IMR-90 (cell line): ENCODE data around the gene PES1.

ENCODE experiments used
- BHLHE40 ChIP-seq: fragments of 150-350 bp; IDR thresholded peaks from 2 replicates; pipeline ENCODE4 v1.6.1; 2016; ENCODE audit warnings: mild to moderate bottlenecking, low read depth, low read length
- CEBPB ChIP-seq: IDR thresholded peaks from 2 replicates; pipeline ENCODE4 v1.6.1; 2012; ENCODE audit warnings: low read depth, low read length, improper control_type of control experiment
- CHD1 ChIP-seq: IDR thresholded peaks from 2 replicates; pipeline ENCODE4 v1.6.1; 2012; ENCODE audit warnings: low read depth, low read length, improper control_type of control experiment
- CTCF ChIP-seq: conservative IDR thresholded peaks from 2 replicates; pipeline ENCODE4 v1.5.1; 2012; ENCODE audit warnings: mild to moderate bottlenecking, low read depth, low read length, improper control_type of control experiment
- ELK1 ChIP-seq: fragments of 150-350 bp; IDR thresholded peaks from 2 replicates; pipeline ENCODE4 v1.6.1; 2016; ENCODE audit warnings: low read depth, mild to moderate bottlenecking, low read length, moderate library complexity, borderline replicate concordance
- FOS ChIP-seq: fragments of 150-350 bp; IDR thresholded peaks from 2 replicates; pipeline ENCODE4 v1.6.1; 2016; ENCODE audit warnings: low read depth, low read length
- MAFK ChIP-seq: IDR thresholded peaks from 2 replicates; pipeline ENCODE4 v1.6.1; 2012; ENCODE audit warnings: low read depth, low read length, improper control_type of control experiment
- MAZ ChIP-seq: IDR thresholded peaks from 2 replicates; pipeline ENCODE4 v1.6.1; 2012; ENCODE audit warnings: low read depth, mild to moderate bottlenecking, low read length, improper control_type of control experiment, moderate library complexity, borderline replicate concordance
- MXI1 ChIP-seq: IDR thresholded peaks from 2 replicates; pipeline ENCODE4 v1.6.1; 2012; ENCODE audit warnings: low read depth, mild to moderate bottlenecking, low read length, moderate library complexity, borderline replicate concordance
- POLR2A ChIP-seq: IDR thresholded peaks from 2 replicates; pipeline ENCODE4 v1.6.1; 2012; ENCODE audit warnings: mild to moderate bottlenecking, low read depth, low read length
- RAD21 ChIP-seq: IDR thresholded peaks from 2 replicates; pipeline ENCODE4 v1.6.1; 2012; ENCODE audit warnings: low read length, improper control_type of control experiment
- RFX5 ChIP-seq: IDR thresholded peaks from 2 replicates; pipeline ENCODE4 v1.8.0; 2012; ENCODE audit warnings: low read depth, mild to moderate bottlenecking, low read length, moderate library complexity
- SMC3 ChIP-seq: fragments of 150-350 bp; IDR thresholded peaks from 2 replicates; pipeline ENCODE4 v1.6.1; 2016; ENCODE audit warnings: low read depth, mild to moderate bottlenecking, antibody characterized with exemption, low read length, moderate library complexity

- no peak for TF ChIP-seq MXI1
- no peak for TF ChIP-seq CTCF
- no peak for TF ChIP-seq POLR2A
- no peak for TF ChIP-seq CEBPB
- TF ChIP-seq FOS = no peak
- no peak for TF ChIP-seq MAZ
- no peak for TF ChIP-seq SMC3
- TF ChIP-seq BHLHE40 = no peak
- TF ChIP-seq RFX5 = no peak
- TF ChIP-seq MAFK = no peak
- TF ChIP-seq ELK1 = no peak
- no peak for TF ChIP-seq RAD21
- TF ChIP-seq CHD1 = no peak
Observed at GRCh38 chr22:30582788-30583545, 8.7 kb downstream of the PES1 start.
